Activated CD4-positive, alpha-beta T cell treated with anti-CD3 and anti-CD28 coated beads, Interleukin-2, amount 10 ng/mL, durations not matched to agents 24 days and 14 days (primary cell): ENCODE measurements around the gene KCTD8. TPM values are rescaled to one million over a fixed set of nuclear protein-coding genes. Genes with fewer than 3 reads are reported as not detected.

Experiments used
- total RNA-seq: library from RNA; stranded (reverse); gene quantifications from 2 replicates; pipeline ENCODE4 v1.2.3, GENCODE V29; 2022

Gene KCTD8
- total RNA-seq, 1 donor from 2014 or later: not detected

Other genes with a start within 250 kb of the KCTD8 start
- not detected in 2 replicates for gene YIPF7, start 202.8 kb upstream of the KCTD8 start, total RNA-seq
- gene GUF1, start 229.6 kb upstream of the KCTD8 start, total RNA-seq: 38.4 and 39.9 TPM in 2 replicates